Activated naive CD4-positive, alpha-beta T cell (primary cell): Measurements from ENCODE around the gene CTBP1.
A peak's percentile ranks its signal among the peaks of the same experiment; 100 is the strongest.

Experiments
- DNase-seq, 4 experiments: peaks; one replicate each; lab custom pipeline; 2025; lab: John Stamatoyannopoulos, UW

Gene CTBP1

DNA sequence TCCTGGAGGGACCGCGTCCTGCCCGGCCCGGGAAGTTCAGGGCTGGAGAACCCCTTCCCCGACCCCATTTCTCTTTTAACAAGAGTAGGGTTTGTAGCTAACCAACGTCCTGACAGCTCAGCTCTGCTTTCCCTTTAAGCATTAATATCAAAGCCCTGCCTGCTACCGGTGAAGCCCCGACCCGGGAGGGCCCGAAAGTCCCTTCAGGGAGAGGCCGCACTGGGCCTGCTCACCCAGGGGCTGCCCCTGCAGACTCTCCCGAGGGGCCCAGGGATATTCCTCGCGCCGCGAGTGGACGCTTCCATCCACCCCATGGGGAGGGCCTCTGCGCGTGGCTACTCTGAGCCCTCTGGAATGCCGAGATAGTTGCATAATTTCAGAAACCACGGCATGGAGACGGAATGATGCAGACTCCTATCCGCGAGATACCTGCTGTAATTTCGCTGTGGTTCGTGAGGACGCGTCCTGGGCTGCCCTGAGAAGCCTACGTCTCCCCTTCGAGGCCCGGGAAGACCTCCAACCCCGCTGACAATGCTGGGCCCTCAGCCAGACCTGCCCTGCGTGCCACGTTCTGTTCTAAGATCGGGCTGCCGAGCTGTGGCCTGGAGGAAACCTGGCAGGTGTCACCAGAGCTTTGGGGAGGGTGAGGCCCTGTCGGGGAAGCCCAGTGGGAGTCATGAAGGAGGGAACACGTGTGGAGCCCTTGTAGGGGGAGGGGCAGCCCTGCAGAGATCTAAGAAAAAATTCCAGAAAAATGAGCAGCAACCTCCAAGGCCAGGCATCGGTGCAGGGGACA is 999 bp upstream of the CTBP1 start:
- DNase-seq = peak in 3 of 4 experiments; percentile 37 to 56 (median 48)

DNA sequence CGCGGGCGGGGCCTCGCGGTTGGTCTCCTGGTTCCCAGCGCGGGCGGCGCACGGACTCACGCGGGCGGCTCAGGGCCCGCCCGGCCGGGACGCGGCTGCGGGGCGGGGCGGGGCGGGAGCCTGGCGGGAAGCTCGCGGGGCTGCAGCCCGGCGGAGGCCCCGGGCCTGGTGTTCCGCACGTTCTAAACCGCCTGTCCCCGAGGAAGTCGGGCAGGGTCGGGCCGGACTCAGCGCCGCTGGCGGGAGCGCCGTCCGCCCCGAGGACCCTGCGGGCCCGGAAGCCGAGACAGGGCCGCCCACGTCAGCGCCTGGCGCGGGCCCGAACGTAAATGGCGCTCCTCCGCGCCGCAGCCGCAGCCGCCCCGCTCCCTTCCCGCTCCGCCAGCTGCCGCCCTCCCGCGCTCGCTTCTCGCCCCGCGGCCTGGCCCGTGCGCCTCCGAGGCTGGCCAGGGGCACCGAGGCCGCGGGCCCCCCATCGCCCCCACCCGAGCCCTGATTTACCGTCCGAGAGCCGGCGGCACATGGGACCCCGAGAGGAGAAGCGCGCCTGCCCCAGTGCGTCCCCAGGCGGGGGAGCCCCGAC is 309 bp upstream of the CTBP1 start:
- peak in 3 of 4 experiments; percentile 56 to 86 (median 66) for DNase-seq

DNA sequence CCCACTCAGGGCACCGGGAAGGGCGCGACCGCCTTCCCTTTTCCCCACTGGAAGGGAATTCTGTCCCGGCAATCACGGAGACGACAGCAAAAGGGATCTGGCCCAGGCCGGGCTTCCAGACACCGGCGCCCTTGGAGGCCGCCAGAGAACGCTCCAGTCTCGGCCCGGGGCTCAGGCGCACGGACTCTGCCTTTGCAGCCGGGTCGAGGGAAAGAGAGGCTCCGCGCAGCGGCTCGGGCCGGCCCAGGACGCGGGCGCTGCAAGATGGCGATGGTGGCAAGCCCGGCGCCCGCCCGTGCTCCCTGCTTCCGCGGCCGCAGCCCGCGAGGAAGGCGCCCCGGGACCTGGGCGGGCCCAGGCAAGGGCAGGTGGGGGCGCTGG is 1.1 kb downstream of the CTBP1 start:
- peak in 1 of 4 experiments; percentile 67 for DNase-seq

DNA sequence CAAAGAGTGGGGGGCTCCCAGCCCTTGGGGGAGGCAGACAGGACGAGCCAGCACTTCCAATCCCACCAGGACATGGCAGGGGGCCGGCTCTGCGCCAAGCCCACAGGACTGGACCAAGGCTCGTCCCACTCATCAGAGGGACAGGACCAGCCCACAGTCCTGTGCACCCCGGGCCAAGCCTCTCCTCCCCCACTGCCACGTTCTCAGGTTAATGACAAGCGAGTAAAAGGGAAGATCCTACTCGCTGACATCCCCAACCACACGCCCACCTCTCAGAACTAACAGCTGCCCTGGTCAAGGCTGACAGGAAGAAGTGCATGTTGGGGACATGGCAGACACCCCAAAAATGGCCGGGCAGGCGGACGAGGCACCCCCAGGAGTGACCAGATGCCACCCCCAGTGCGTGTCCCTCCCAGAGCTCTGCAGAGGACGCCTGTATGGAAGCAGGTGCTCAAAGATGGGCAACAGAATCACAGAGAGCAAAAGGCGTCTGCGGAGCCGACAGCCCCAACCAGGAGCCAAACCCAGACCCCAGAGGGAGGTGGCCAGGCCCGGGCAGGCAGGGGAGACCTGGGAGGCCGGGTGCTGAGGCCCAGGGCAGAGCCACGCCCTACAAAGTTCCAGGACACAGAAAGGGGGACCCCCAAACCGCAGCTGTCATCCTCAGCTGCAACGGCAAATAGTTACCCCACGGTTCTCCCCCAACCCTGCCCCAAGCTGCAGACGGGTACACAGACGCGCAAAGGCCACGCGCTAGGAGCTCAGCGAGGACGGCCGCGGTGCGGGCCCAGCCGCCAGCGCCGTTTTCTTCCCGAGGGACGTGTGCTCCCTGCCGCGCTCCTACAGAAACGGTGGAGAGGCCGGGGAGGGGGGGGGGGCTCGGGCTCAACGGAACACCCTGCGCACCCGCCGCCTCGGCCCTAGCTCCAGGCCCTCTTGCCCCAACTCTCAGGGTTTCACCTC is 1.7 kb downstream of the CTBP1 start:
- no peak for DNase-seq

DNA sequence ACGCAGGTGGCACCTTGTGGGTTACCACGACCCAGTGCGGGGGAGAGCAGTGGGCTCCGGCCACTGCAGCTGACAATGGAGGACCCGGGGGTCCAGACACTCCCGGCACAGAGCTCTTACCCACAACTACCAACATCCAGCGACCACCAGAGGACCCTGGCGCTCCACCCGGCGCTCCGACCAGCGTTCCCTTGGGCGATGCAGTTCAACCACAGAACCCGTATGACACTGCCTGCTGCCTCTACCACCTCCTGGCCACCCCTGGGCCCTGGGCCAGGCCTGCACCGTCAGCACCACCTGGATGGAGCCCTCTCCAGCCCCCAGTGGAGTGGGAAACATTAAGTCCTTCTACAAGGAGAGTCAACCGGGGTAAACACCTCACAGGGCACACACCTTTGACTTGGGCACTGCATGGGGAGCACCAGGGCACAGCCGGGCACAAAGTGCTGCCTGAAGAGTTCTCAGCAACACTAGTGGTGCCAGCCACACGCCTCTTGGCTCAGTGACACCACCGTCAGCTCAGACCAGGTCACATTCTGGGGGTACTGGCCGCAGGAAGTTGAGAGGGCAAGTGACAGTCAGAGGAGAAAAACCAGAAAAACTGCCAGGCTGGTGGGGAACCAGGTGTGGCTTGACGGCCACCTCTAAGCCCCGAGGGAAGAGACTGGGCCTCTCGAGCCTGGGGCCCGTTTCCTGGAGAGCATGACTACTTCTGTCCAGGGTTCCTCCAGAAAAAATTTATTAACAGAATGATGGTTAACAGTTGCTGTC is 2.6 kb downstream of the CTBP1 start:
- DNase-seq = no peak

DNA sequence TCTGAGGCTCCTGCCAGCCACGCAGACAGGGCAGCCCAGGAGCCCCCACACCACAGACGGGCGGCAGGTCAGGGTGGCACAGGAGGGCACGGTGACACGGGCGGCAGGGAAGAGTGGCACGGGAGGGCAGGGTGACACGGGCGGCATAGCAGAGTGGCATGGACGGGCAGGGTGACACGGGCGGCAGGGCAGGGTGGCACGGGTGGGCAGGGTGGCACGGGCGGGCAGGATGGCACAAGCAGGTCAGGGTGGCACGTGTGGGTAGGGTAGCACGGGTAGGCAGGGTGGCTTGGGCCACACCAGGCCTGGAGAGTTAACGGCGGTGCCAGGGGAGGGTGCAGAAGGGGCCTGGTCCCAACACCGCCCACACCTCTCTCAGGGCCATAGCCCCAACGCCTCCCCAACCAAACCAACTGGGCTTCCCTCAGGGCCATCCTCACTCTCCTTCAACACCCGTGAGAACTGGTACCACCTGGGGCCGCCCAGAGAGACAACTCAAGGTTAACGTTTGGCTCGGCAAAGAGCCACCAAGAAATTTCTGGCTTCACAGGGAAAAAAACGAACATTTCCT is 3.4 kb downstream of the CTBP1 start:
- DNase-seq = no peak

DNA sequence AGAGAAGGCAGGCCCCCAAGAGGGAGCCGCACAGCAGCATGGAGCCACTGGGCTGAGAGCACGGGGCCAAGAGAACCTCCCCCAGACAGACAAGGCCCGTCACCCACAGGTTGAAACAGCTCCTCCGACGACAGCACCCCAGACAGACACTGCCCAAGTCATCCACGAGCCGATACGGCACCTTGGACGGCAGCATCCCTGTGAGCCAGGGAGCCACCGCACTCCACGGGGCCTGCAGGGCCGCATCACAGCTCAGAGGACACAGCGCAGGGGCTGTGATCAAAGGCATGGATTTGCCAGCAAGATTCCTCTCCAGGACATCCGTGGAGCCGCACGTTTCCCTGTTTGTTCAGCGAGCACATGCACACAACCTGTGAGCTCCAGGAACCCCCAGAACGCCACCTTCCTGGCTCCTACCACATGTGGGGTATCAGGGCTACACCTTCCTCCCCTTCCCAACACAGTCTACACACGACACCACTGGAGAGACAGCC is 3.9 kb downstream of the CTBP1 start:
- no peak for DNase-seq

DNA sequence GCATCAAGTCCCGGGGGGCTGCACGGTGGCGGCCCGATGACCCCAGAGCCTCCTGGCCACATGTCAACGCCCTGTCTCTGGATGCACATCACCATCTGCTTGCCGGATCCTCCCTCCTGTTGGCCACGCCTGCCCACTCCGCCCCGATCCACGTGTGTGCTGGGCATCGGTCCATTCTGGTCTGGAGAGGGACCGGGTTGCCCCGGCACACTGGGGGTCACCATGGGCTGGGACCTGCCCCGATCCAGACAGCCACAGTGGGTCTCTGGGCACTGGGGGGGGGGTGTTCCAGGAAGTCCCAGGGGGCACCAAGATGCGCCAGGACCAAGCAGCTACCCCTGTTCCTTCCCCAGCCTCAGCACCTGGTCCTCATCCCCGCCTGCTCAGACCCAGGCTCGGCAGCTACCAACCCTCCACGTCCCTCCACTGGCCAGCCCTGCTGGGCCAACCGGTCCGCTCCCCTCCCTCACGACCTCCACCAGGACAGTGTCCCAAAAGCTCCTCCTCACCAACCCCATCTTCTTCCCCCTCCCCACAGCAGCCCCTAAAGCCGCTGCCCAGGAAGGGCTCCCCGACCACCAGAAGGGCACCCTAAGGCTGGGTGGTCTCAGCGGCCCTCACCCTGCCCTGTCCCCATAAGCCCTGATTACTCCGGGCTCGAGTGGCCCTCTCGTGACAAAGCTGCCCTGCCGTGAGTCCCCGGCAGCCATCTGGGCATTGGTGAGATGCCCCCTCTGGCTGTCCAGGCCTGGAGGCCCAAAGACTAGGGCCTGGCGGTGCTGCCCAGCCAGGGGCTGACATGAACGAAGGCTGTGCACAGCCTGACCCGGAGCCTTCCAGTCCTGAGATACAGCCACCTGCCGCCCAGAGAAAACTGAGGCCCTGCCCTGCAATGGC is 4.6 kb downstream of the CTBP1 start:
- DNase-seq = no peak

DNA sequence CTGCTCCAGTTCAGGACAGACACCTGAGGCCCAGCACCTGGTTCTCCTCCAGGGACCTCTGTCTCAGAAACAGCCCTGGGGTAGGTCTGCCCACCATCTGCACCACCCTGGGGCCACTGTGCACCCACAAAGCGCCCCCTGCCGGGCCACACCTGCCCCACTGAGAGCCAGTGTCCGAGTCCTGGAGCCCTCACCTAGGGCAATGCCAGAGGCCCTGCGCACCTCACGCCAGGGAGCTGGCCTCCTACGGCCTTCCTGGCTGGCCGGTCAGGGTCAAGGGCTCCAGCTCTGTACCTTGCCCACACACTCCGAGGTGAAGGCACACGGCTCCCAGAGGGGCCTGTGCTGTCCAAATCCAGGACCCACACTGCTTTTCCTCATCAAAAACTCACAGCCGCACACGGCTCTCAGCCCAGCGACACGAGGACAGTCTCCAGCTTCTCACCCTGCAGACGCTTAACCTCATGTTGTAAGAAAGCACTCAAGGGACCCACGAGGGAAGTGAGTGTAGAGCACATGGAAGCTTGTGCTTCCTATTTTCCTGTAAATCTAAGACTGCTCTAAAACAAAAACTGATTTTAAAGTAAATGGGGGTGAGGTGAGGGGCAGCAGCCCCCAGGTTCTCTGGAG is 5.4 kb downstream of the CTBP1 start:
- no peak for DNase-seq

DNA sequence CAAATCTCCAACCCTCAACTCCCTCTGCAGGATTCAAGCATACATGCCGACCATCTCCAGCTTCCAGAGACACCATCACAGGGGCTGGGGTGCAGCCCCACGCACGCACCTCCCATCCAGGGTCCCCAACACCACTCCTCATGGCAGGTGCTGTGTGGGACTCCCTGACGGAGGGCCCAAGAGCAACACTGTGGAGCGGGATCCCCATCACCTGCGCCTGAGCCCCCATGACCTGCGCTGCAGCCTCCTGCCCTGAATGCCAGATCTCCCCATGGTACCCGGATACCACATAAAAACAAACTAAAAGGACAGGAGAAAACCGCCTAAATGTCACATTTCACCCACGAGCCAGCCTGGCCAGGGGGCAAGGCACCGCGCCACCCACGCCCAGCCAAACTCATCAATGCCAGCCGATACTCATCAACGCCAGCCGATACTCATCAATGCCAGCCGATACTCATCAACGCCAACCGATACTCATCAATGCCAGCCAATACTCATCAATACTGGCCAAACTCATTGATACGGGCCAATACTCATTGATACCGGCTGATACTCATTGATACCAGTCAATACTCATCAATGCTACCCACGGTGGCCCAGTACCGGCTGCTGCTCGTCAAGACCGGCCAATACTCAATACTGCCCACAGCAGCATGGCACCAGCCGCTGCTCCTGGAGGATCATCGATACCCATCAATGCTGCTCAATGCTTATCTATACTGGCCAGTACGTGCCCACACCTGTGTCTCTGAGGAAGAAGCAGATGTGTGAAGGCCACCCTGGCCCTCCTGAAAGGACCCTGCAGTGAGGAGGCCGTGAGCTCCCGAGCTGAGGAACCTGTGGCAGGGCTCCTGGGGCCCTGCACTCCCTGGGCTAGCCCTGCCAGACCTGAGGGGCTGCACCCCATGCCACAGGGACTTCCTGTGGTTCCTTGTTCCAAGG is 6.2 kb downstream of the CTBP1 start:
- DNase-seq = no peak

DNA sequence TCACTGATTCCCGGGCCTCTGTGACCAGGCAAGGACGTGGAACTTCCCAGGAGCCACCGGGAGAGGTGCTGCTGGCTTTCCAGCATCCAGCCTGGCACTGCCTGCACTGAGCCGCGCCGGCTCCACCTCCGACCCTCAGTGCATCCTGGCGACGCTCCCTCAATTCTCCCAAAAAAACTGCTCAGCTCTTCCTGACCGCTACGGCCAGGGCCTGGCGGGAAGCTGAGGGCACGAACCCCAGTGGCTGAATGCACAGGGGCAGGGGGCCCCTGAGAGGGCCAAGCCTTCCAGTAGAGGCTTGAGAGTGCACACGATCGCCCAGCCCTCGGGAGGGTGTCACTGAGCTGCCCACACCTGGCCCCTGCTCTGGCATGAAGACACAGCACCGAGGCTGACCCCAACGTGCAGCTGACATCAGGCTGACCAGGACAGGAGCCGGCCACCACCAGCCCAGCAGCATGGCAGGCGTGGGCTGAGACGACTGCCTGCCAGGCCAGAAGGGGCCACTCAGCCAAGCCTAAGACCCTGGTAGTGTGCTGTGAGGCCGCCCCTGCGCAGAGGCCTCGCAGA is 6.9 kb downstream of the CTBP1 start:
- DNase-seq = no peak

DNA sequence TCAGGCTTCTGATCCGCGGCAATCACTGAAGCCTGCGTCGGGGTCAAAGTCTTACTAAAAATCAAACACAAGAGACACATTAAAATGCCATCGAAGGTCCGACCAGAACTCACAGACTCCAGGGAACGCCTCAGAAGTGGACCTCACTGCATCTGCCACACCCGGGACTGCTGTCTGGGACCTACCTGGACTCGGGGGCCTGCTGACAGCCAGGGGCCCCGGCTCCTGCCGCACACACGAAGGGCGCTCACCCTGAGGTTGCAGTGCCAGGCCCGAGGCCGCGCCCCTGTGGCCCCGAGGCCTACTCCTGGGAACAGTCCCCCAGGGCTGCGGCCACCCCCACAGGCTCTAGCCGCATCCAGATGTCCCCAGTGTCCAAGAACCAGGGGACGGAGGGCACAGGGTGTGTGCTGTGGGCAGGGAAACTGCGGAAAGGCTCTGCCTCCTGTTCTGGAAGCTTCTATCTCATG is 7.4 kb downstream of the CTBP1 start:
- DNase-seq = no peak

DNA sequence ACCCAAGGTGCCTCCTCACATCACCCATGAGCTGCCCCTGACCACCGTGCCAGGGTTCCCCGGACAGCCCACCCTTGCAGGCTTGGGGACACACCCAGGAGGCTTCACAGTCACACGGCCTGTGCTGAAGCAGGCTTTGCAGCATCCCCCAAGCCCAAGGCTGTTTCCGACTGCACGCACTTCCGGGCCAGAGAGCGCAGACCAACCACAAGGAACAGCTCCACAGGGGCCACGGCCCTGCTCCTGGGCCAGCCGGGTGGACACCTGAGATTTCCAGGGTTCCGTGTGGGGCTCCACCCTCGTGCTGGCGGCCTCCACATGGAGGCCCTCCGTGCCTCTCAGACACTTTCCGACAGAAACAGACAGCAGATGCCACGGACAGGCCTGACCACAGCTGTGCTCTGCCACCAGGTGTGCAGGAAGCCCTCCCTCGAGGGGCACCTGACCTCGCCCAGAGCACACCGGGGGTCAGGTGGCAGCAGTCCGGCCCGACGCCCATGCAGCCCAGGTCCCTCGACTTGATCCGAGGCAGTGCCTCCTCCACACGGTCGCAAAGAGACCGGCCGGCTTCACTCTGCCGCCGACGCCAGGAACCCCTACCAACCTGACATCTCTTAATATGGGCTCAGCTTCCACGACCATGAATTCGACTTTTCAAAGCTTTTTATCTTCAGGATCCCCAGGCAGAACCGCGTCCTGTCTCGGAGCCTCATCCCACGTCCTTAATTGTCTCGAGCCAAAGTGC is 8.0 kb downstream of the CTBP1 start:
- no peak for DNase-seq

DNA sequence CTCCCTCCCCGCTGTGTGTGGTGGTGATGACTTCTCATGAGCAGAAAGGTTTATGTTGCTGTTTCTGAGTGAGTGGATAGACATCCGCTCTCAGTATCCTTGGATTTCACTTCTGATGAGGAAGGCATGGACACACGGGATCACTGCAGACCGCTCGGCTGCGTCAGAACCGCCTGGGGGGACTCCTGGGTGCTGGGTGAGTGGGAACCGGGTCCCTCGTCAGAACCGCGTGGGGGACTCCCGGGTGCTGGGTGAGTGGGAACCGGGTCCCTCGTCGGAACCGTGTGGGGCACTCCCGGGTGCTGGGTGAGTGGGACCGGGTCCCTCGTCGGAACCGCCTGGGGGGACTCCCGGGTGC is 9.0 kb downstream of the CTBP1 start:
- DNase-seq = no peak

DNA sequence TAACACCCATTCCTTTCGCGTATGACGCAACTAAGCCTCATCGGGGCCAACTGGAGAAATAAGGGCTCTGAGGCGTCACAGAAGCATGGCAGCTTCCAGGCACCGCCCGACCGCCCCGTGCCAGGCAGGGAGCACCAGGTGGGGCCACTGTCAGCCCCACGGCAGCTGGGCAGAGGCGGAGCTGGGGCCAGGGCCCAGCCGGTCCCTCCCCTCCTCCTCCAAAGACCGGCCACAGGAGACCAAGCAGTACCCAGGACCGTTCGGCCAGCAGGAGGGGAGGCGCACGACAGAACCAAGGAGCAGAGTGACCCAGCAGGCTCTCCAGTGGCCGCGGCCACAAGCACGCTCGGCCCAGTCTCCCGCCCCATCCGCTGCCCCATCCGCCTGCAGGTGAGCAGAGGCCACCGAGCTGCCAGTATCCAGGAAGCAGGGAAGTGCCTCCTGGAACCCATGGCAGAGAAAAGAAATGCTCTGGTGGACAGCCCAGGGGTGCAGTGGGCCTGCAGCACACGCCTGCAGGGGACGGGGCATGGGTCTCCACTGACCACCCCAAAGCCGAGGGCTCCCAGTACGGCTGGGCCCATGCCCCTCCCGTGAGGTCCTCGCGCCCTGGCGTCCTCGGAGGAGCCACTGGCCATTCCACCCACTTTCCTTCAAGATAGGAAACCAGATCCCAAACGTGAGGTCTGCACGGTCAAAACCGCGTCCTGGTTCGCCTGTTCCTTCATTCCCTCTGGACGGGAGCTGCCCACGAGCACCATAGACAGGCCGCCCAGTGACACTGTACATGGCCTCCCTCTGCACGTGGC is 9.6 kb downstream of the CTBP1 start:
- DNase-seq = no peak

DNA sequence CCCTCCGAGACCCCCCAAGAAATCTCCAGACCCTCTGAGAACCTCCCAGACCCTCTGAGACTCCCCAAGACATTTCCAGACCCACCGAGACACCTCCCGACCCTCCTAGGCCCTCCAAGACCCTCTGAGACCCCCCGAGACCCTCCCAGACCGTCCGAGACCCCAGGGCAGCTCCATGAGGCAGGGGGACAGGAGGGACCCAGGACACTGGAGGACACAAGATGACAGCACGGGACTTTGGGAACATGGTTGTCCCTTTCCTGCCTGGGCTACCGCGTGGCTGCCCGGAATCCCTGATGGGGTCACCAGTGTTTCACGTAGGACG is 10.3 kb downstream of the CTBP1 start:
- no peak for DNase-seq
